Gastrocnemius medialis (tissue), 4 donors: ENCODE results near the gene MED14. TPM values are rescaled to one million over a fixed set of nuclear protein-coding genes. Genes with fewer than 3 reads are reported as not detected.

Experiments used
- ATAC-seq, 2 donors: fragments of 150-250 bp; one replicate each; pipeline ENCODE4 v1.9.1; 2016
- DNase-seq, 2 donors: peaks; one replicate each; pipeline ENCODE4 v3.0.0-alpha.2; 2019
- H3K27ac ChIP-seq, 4 donors: fragments of 200-600 bp; sonication (generic); 1 replicate in 1 of 4; 2 replicates in 3 of 4; pipeline ENCODE4 v1.5.1; 2016 to 2018; ENCODE audit warnings: mild to moderate bottlenecking in 2 of 4, moderate library complexity in 1 of 4
- H3K27me3 ChIP-seq, 3 donors: fragments of 200-600 bp; sonication (generic) in 2 of 3; 1 replicate in 1 of 3; 2 replicates in 2 of 3; pipeline versions ENCODE4 v1.5.1 to v1.6.0; 2016 to 2019; ENCODE audit warnings: mild to moderate bottlenecking in 1 of 3, moderate library complexity in 1 of 3
- H3K36me3 ChIP-seq, 2 donors: fragments of 200-600 bp; sonication (generic) in 1 of 2; one replicate each; pipeline ENCODE4 v1.5.1; 2017 to 2018
- H3K4me1 ChIP-seq, 2 donors: fragments of 200-600 bp; sonication (generic) in 1 of 2; one replicate each; pipeline ENCODE4 v1.5.1; 2016 to 2017; ENCODE audit warnings: mild to moderate bottlenecking in 2 of 2
- H3K4me3 ChIP-seq, 4 donors: fragments of 200-600 bp; sonication (generic) in 3 of 4; 1 replicate in 1 of 4; 2 replicates in 3 of 4; pipeline ENCODE4 v1.5.1; 2016 to 2019; ENCODE audit warnings: mild to moderate bottlenecking in 2 of 4
- H3K9me3 ChIP-seq, 3 donors: fragments of 200-600 bp; sonication (generic) in 2 of 3; 1 replicate in 1 of 3; 2 replicates in 2 of 3; pipeline ENCODE4 v1.5.1; 2016 to 2019
- POLR2A ChIP-seq, 2 donors: fragments of 450-650 bp; IDR thresholded peaks; one replicate each; pipeline ENCODE4 v1.6.1; 2017; ENCODE audit warnings: antibody characterized with exemption in 2 of 2, mild to moderate bottlenecking in 2 of 2, moderate library complexity in 2 of 2
- in situ Hi-C, 4 donors: fragments of 200-750 bp; cut with MboI; loops; one replicate each; pipeline versions ENCODE4 v1.15.0 to v1.8.0; 2017; ENCODE audit warnings: low sequenced_read_pairs in 4 of 4
- intact Hi-C: fragments of 100-400 bp; cut with DNase I; formaldehyde crosslinking; loops from one replicate; pipeline ENCODE4 v1.15.1; 2023; ENCODE audit warnings: low total_unique reads
- total RNA-seq, 4 donors: library from RNA; depleted of rRNA; stranded (reverse); fragments of >200 nt; gene quantifications; one replicate each; pipeline versions ENCODE4 v1.1.0 to v1.2.3, GENCODE V29; 2016
- TF ChIP-seq, protein P1 (sequence below), 5 experiments: fragments of 450-650 bp in 3 of 5; fragments of 200-600 bp in 2 of 5; sonication (generic) in 2 of 5; IDR thresholded peaks in 4 of 5; conservative IDR thresholded peaks in 1 of 5; 1 replicate in 4 of 5; 2 replicates in 1 of 5; pipeline ENCODE4 v1.5.1; 2016 to 2019; ENCODE audit warnings: antibody characterized with exemption in 5 of 5, mild to moderate bottlenecking in 3 of 5, moderate library complexity in 3 of 5

MED14 gene
- total RNA-seq, 4 donors from 2014 or later: 19.8 to 27.0 (median 24.0) TPM

DNA sequence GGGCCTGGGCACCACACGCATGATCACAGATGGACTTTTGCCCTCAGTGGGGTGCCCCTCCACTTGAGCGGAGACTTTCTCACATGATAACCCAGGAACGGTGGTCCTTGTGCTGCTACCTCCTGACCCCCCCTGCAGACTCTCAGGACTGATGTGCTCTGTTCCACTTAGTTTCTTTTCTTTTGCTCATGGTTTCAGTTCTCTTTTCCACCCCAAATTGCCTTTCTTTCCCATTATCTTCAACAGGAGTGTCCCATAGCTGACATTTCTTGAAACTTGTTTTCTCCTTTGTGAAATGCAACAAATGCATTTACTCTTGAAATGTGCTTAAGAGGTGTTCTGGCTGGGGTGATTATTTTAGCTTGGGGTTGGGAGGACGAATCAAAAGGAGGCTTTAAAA is 103.1 kb downstream of the MED14 start:
- peaks cover 0 to 84% of the 10 kb centered on the region in 2 donors for H3K36me3 ChIP-seq
- no peaks in the 10 kb centered on the region for H3K9me3 ChIP-seq
- ATAC-seq (no peak), DNase-seq (no peak)
- in situ Hi-C loops: no loop called here
- H3K27ac ChIP-seq: no peak overlapping the region
- H3K27me3 ChIP-seq: no peaks in the 10 kb centered on the region
- H3K4me1 ChIP-seq: no peaks in the 10 kb centered on the region
- H3K4me3 ChIP-seq: no peak overlapping the region
- intact Hi-C loops: no loop called here
- TF ChIP-seq POLR2A (IDR thresholded peaks at IDR 0.05): no peak
- TF ChIP-seq, protein P1, sequence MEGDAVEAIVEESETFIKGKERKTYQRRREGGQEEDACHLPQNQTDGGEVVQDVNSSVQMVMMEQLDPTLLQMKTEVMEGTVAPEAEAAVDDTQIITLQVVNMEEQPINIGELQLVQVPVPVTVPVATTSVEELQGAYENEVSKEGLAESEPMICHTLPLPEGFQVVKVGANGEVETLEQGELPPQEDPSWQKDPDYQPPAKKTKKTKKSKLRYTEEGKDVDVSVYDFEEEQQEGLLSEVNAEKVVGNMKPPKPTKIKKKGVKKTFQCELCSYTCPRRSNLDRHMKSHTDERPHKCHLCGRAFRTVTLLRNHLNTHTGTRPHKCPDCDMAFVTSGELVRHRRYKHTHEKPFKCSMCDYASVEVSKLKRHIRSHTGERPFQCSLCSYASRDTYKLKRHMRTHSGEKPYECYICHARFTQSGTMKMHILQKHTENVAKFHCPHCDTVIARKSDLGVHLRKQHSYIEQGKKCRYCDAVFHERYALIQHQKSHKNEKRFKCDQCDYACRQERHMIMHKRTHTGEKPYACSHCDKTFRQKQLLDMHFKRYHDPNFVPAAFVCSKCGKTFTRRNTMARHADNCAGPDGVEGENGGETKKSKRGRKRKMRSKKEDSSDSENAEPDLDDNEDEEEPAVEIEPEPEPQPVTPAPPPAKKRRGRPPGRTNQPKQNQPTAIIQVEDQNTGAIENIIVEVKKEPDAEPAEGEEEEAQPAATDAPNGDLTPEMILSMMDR (IDR thresholded peaks at IDR 0.05 in 4 of 5, conservative IDR thresholded peaks at IDR 0.05 in 1 of 5): no peak

DNA sequence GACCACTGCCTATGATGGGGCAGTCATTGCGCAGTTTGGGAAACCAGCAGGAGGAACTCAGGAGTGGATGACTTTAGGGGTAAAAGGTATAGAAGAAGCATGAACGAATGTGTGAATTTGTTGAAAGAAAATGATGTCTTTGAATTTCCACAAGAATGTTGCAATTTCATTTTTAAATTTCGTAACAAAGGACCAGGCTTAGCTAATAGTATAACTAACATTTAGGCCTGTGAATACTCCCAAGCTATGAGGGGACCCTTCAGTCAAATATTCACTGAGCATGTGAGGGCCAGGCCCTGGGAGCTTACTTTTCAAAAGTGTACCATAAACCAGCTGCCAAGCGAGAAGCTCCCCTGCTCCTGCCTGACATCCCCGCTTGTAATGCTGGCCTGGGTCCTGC is 106.8 kb downstream of the MED14 start:
- peaks cover 0 to 51% of the 10 kb centered on the region in 2 donors for H3K36me3 ChIP-seq
- no peak overlapping the region for H3K4me3 ChIP-seq
- in situ Hi-C loops: no loop called here
- intact Hi-C loops: no loop called here
- TF ChIP-seq, protein P1 (IDR thresholded peaks at IDR 0.05 in 4 of 5, conservative IDR thresholded peaks at IDR 0.05 in 1 of 5): no peak
- TF ChIP-seq POLR2A (IDR thresholded peaks at IDR 0.05): no peak
- DNase-seq (no peak), ATAC-seq (no peak)
- no peaks in the 10 kb centered on the region for H3K9me3 ChIP-seq
- no peaks in the 10 kb centered on the region for H3K4me1 ChIP-seq
- no peak overlapping the region for H3K27ac ChIP-seq
- H3K27me3 ChIP-seq: no peaks in the 10 kb centered on the region

- Histone ChIP-seq H3K9me3 (no peaks in the 10 kb centered on the region), H3K4me3 (no peak overlapping the region), H3K27ac (no peak overlapping the region), H3K36me3 (peaks cover 0 to 27% of the 10 kb centered on the region in 2 donors), H3K27me3 (no peaks in the 10 kb centered on the region), H3K4me1 (no peaks in the 10 kb centered on the region)
- no peak for DNase-seq
- no peak for TF ChIP-seq POLR2A (IDR thresholded peaks at IDR 0.05)
- TF ChIP-seq, protein P1 (IDR thresholded peaks at IDR 0.05 in 4 of 5, conservative IDR thresholded peaks at IDR 0.05 in 1 of 5): no peak
- no peak for ATAC-seq
- in situ Hi-C loops (no loop called here), intact Hi-C loops (no loop called here)
These were observed 110.0 kb downstream of the MED14 start for GRCh38 chrX:40625294-40625693.

DNA sequence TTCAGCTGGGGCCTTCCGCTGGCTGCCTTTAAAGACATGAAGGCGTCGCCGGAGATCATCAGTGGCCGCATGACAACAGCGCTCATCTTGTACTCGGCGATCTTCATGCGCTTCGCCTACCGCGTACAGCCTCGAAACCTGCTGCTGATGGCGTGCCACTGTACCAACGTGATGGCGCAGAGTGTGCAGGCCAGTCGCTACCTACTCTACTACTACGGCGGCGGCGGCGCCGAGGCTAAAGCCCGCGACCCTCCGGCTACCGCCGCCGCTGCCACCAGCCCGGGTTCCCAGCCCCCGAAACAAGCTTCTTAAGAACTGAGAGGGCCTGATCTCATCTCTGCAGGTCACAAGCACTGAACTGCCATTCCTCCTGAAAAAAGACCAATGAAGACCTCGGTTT is 111.7 kb downstream of the MED14 start:
- DNase-seq: no peak
- in situ Hi-C loops: no loop called here
- intact Hi-C loops: no loop called here
- Histone ChIP-seq H3K4me1 (no peaks in the 10 kb centered on the region), H3K36me3 (peaks cover 0 to 14% of the 10 kb centered on the region in 2 donors), H3K9me3 (no peaks in the 10 kb centered on the region), H3K4me3 (no peak overlapping the region), H3K27me3 (no peaks in the 10 kb centered on the region), H3K27ac (no peak overlapping the region)
- TF ChIP-seq POLR2A (IDR thresholded peaks at IDR 0.05): no peak
- TF ChIP-seq, protein P1 (IDR thresholded peaks at IDR 0.05 in 4 of 5, conservative IDR thresholded peaks at IDR 0.05 in 1 of 5): no peak
- ATAC-seq: no peak

- Histone ChIP-seq H3K9me3 (no peaks in the 10 kb centered on the region), H3K4me3 (no peak within 1 kb of the TSS), H3K36me3 (peaks cover 0 to 12% of the 10 kb centered on the region in 2 donors), H3K4me1 (no peaks in the 10 kb centered on the region), H3K27ac (no peak within 1 kb of the TSS), H3K27me3 (no peaks in the 10 kb centered on the region)
- in situ Hi-C loops: no loop called here
- TF ChIP-seq, protein P1 (IDR thresholded peaks at IDR 0.05 in 4 of 5, conservative IDR thresholded peaks at IDR 0.05 in 1 of 5): no peak
- TF ChIP-seq POLR2A (IDR thresholded peaks at IDR 0.05): no peak
- ATAC-seq: no peak
- DNase-seq: no peak
- intact Hi-C loops: no loop called here
These were observed 112.2 kb downstream of the MED14 start, which contains the start of gene MPC1L for GRCh38 chrX:40623139-40623536. Gene MPC1L (plus strand): TSS chrX:40623428. CDS start chrX:40623566, 138 bp downstream.
